ENCODE measurements around the gene AMPD2. TPM values are rescaled to one million over a fixed set of nuclear protein-coding genes. Genes with fewer than 3 reads are reported as not detected.

The AMPD2 gene
- total and polyA plus RNA-seq, 9 of the 15 experiments (the other 6 are each of a cell fraction or from before 2014, with no cell fraction given), result 2.0 to 77.7 (median 28.2) TPM

DNA sequence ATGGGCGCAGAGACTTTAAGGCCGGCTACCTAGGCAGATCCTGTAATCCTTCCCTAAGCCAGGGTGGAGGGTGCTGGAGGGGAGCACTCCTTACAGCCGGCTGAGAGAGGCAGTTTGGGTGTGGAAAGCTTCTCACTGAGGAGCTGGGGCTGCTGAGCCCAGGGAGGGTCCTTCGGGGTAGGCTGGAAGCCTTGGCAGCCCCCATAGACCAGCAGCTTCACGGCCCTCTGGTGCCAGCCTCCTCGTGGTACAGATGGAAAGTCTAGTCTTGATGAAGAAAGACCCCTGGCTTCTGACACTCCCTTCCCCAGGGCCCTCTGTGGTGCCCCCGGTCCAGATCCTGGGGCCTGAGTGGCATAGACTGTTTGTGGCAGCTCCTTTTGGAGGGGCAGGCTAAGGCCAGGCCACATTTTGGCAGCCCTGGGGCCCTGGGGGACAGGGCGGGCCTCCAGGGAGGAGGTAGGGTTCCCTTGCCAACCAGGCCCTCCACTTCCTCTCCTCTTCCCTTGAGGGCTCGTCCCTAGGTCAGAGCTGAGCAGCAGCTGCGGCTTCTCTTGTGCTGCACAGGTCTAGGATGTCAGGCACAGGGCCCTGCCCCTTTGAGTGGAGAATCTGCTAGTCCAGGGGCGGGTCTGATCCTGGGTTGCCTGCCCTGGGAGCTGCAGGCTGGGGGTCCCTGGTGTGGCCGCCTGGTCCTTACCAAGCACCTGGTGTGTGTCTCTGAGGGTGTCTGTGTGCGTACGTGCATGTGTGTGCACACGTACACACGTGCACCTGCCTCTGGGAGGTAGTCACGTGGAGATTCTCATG lies 4.8 kb downstream of the AMPD2 start:
- Histone ChIP-seq H3K4me2 (ENCODE audit: insufficient read depth, low read length) (no peak overlapping the region), H3K4me1 (replicated peaks in 1 of 2; ENCODE audit: control insufficient read depth in 2 of 2, insufficient read depth in 2 of 2, low read length in 2 of 2) (peaks cover 20 to 75% of the 10 kb centered on the region in 2 experiments), H4K20me1 (replicated peaks; ENCODE audit: control insufficient read depth, insufficient read depth, low read length) (peaks cover 5% of the 10 kb centered on the region), H3K9me1 (ENCODE audit: control insufficient read depth, insufficient read depth, low read length) (peaks cover under 1% of the 10 kb centered on the region), H2AFZ (ENCODE audit: low read depth, low read length) (no peak overlapping the region), H3K27ac (ENCODE audit: extremely low read depth, low read depth, low read length) (no peak overlapping the region), H3K79me2 (ENCODE audit: control insufficient read depth, insufficient read depth, low read length) (peaks cover 49% of the 10 kb centered on the region), H3K4me3 (no peak overlapping the region), H3K9me3 (replicated peaks; ENCODE audit: control insufficient read depth, insufficient read depth, low read depth, low read length) (no peaks in the 10 kb centered on the region), H3K9ac (ENCODE audit: insufficient read depth in 1 of 2, low read depth in 2 of 2, low read length in 2 of 2) (peak overlapping the region in 1 of 2 experiments; percentile 66; a peak in 2 of 4 replicates), H3K36me3 (ENCODE audit: control insufficient read depth, insufficient read depth, low read length) (peaks cover 36% of the 10 kb centered on the region; the same call in 2 of the 3 replicates), H3K27me3 (ENCODE audit: control insufficient read depth in 2 of 2, insufficient read depth in 2 of 2, low read length in 2 of 2) (no peaks in the 10 kb centered on the region)
- no peak for DNase-seq (ENCODE audit: extremely low read depth in 1 of 4, low spot score in 3 of 4)
- intact Hi-C loops (cut with micrococcal nuclease) (no loop called here), in situ Hi-C loops (cut with MboI) (loop anchor here (5.0 kb wide), 1 partner anchor 77 kb away; the partner anchor contains the start of gene GNAI3)
- TF ChIP-seq ZEB2 (IDR thresholded peaks at IDR 0.05) (no peak), CEBPB (tag; IDR thresholded peaks at IDR 0.05) (no peak), PTBP1 (IDR thresholded peaks at IDR 0.05; ENCODE audit: low read depth, low read length) (no peak), ELF4 (CRISPR knock-in tag; IDR thresholded peaks at IDR 0.05) (no peak), YY1 (IDR thresholded peaks at IDR 0.05; ENCODE audit: borderline replicate concordance in 1 of 3, control insufficient read depth in 1 of 3, extremely low read depth in 1 of 3, insufficient read depth in 3 of 3, insufficient read length in 1 of 3, insufficient replicate concordance in 2 of 3, low read depth in 1 of 3, low read length in 2 of 3) (no peak), ZNF140 (CRISPR knock-in tag; IDR thresholded peaks at IDR 0.05) (no peak), PHB (CRISPR knock-in tag; IDR thresholded peaks at IDR 0.05) (no peak), NCOA1 (IDR thresholded peaks at IDR 0.05; ENCODE audit: low read depth) (no peak), E2F5 (CRISPR knock-in tag; IDR thresholded peaks at IDR 0.05) (no peak)
- TF ChIP-seq, protein P1, sequence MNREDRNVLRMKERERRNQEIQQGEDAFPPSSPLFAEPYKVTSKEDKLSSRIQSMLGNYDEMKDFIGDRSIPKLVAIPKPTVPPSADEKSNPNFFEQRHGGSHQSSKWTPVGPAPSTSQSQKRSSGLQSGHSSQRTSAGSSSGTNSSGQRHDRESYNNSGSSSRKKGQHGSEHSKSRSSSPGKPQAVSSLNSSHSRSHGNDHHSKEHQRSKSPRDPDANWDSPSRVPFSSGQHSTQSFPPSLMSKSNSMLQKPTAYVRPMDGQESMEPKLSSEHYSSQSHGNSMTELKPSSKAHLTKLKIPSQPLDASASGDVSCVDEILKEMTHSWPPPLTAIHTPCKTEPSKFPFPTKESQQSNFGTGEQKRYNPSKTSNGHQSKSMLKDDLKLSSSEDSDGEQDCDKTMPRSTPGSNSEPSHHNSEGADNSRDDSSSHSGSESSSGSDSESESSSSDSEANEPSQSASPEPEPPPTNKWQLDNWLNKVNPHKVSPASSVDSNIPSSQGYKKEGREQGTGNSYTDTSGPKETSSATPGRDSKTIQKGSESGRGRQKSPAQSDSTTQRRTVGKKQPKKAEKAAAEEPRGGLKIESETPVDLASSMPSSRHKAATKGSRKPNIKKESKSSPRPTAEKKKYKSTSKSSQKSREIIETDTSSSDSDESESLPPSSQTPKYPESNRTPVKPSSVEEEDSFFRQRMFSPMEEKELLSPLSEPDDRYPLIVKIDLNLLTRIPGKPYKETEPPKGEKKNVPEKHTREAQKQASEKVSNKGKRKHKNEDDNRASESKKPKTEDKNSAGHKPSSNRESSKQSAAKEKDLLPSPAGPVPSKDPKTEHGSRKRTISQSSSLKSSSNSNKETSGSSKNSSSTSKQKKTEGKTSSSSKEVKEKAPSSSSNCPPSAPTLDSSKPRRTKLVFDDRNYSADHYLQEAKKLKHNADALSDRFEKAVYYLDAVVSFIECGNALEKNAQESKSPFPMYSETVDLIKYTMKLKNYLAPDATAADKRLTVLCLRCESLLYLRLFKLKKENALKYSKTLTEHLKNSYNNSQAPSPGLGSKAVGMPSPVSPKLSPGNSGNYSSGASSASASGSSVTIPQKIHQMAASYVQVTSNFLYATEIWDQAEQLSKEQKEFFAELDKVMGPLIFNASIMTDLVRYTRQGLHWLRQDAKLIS (CRISPR knock-in tag; IDR thresholded peaks at IDR 0.05), result no peak
- TF ChIP-seq, protein P2, sequence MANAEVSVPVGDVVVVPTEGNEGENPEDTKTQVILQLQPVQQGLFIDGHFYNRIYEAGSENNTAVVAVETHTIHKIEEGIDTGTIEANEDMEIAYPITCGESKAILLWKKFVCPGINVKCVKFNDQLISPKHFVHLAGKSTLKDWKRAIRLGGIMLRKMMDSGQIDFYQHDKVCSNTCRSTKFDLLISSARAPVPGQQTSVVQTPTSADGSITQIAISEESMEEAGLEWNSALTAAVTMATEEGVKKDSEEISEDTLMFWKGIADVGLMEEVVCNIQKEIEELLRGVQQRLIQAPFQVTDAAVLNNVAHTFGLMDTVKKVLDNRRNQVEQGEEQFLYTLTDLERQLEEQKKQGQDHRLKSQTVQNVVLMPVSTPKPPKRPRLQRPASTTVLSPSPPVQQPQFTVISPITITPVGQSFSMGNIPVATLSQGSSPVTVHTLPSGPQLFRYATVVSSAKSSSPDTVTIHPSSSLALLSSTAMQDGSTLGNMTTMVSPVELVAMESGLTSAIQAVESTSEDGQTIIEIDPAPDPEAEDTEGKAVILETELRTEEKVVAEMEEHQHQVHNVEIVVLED (CRISPR knock-in tag; IDR thresholded peaks at IDR 0.05), result no peak
- WGBS (ENCODE audit: insufficient coverage, low coverage, missing lambda C conversion rate), result 81% methylated on average over 14 of the region's 17 CpGs
- no peak for FAIRE-seq
- POLR2A ChIA-PET, result interaction anchor here (1.0 to 2.8 kb wide), 5 partner anchors 16 to 198 kb away, joined by 3 to 17 read pairs (median 7); partner anchors contain the start of gene GNAI3
- no TSS peak for BruUV-seq (replicated peaks)
- CTCF ChIA-PET (ENCODE audit: low intra/inter-chr PET ratio), result no interaction called here
- ATAC-seq, result no peak
